ENCODE measurements around the gene SALL4.
A peak's percentile ranks its signal among the peaks of the same experiment; 100 is the strongest.

Gene SALL4

DNA sequence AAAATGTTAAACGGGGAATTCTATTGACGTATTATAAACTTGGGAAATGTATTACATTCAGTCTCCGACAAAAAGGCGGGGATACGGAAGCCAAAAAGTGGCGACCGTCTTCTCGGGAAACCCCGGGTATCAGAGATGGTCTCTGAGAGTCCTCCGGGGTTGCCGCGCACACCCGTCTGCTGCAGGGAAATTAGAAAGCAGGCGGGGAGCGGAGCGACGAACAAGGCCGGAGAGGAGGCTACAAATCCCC is 1.5 kb downstream of the SALL4 start:
- Histone ChIP-seq H3K9me3 (ENCODE audit: low read length) (no peaks in the 10 kb centered on the region), H3K27ac (ENCODE audit: low read depth, low read length) (no peak overlapping the region), H3K4me1 (ENCODE audit: insufficient read depth, low read length) (peaks cover 24% of the 10 kb centered on the region), H3K4me3 (ENCODE audit: low read depth in 1 of 2, low read length in 2 of 2) (peak overlapping the region in 1 of 2 donors; percentile 50), H3K27me3 (ENCODE audit: control insufficient read depth in 1 of 2, insufficient read depth in 2 of 2, low read length in 2 of 2) (peaks cover 32 to 42% of the 10 kb centered on the region in 2 donors), H3K9ac (ENCODE audit: low read length) (no peak overlapping the region), H3K36me3 (ENCODE audit: insufficient read depth, low read length) (no peaks in the 10 kb centered on the region)

- Histone ChIP-seq H3K9ac (ENCODE audit: low read length) (no peak overlapping the region), H3K4me3 (ENCODE audit: low read depth in 1 of 2, low read length in 2 of 2) (peak overlapping the region in 1 of 2 donors; percentile 17), H3K4me1 (ENCODE audit: insufficient read depth, low read length) (peaks cover 24% of the 10 kb centered on the region), H3K27ac (ENCODE audit: low read depth, low read length) (no peak overlapping the region), H3K9me3 (ENCODE audit: low read length) (no peaks in the 10 kb centered on the region), H3K36me3 (ENCODE audit: insufficient read depth, low read length) (no peaks in the 10 kb centered on the region), H3K27me3 (ENCODE audit: control insufficient read depth in 1 of 2, insufficient read depth in 2 of 2, low read length in 2 of 2) (peaks cover 32 to 42% of the 10 kb centered on the region in 2 donors)
Observed at GRCh38 chr20:51800060-51800871, 2.1 kb downstream of the SALL4 start.

- no peaks in the 10 kb centered on the region for H3K9me3 ChIP-seq (ENCODE audit: low read length)
- no peak overlapping the region for H3K27ac ChIP-seq (ENCODE audit: low read depth, low read length)
- H3K4me3 ChIP-seq (ENCODE audit: low read depth in 1 of 2, low read length in 2 of 2), result no peak overlapping the region
- no peaks in the 10 kb centered on the region for H3K36me3 ChIP-seq (ENCODE audit: insufficient read depth, low read length)
- H3K27me3 ChIP-seq (ENCODE audit: control insufficient read depth in 1 of 2, insufficient read depth in 2 of 2, low read length in 2 of 2), result peaks cover 32 to 42% of the 10 kb centered on the region in 2 donors
- H3K4me1 ChIP-seq (ENCODE audit: insufficient read depth, low read length), result peaks cover 24% of the 10 kb centered on the region
- H3K9ac ChIP-seq (ENCODE audit: low read length), result no peak overlapping the region
Observed at GRCh38 chr20:51799401-51799860, 2.9 kb downstream of the SALL4 start.

DNA sequence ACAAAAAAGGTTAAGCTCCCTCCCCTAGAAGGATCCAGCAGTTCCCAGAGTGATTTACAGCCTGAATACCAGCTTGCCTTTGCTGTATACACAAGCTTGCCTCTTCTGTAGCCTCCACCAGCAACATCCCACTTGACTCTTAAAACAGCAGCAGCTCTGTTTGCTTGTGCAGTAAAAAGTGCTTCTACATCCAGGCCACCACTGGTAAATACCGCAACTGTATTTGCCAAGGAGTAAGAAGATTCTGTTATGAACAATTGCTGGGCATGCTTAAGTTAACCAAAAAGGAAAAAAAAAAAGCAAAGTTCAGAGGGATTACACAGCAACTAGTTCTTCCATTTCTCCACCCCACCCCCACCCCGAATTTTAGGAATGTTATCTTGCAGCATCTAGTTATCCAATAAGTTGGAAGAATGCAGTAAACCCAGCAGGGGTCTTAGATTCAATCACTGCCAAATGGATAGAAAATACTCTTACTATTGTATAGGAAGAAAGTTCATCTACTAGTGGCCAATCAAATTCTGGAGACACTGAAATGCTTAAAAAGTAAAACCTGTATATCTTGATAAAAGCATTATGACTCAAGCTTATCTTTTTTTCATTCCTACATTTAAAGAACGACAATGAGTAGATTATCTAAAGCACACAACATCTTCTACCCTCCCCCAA is 4.8 kb downstream of the SALL4 start:
- peaks cover 31 to 39% of the 10 kb centered on the region in 2 donors for H3K27me3 ChIP-seq (ENCODE audit: control insufficient read depth in 1 of 2, insufficient read depth in 2 of 2, low read length in 2 of 2)
- peaks cover 24% of the 10 kb centered on the region for H3K4me1 ChIP-seq (ENCODE audit: insufficient read depth, low read length)

DNA sequence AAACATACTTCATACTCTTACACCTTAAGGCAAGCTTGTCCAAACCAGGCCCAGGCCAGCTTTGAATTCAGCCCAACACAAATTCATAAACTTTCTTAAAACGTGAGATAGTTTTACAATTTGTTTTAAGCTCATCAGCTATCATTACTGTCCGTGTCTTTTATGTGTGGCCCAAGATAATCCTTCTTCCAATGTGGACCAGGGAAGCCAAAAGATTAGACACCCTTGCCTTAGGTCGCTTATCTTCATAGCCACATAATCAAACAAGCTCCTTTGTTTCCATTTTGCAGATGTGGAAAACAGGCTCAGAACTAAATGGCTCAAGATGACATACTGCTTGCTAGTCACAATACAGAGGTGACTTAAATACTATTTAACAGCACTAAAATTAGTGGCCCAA is 6.0 kb downstream of the SALL4 start:
- no peaks in the 10 kb centered on the region for H3K9me3 ChIP-seq (ENCODE audit: low read length)
- H3K4me3 ChIP-seq (ENCODE audit: low read depth in 1 of 2, low read length in 2 of 2), result no peak overlapping the region
- H3K27ac ChIP-seq (ENCODE audit: low read depth, low read length), result no peak overlapping the region
- peaks cover 21 to 28% of the 10 kb centered on the region in 2 donors for H3K27me3 ChIP-seq (ENCODE audit: control insufficient read depth in 1 of 2, insufficient read depth in 2 of 2, low read length in 2 of 2)
- H3K4me1 ChIP-seq (ENCODE audit: insufficient read depth, low read length), result peaks cover 24% of the 10 kb centered on the region
- H3K9ac ChIP-seq (ENCODE audit: low read length), result no peak overlapping the region
- no peaks in the 10 kb centered on the region for H3K36me3 ChIP-seq (ENCODE audit: insufficient read depth, low read length)

More for the DNA sequence above, 4.8 kb downstream of the SALL4 start:
- Histone ChIP-seq H3K9me3 (ENCODE audit: low read length) (no peaks in the 10 kb centered on the region), H3K36me3 (ENCODE audit: insufficient read depth, low read length) (no peaks in the 10 kb centered on the region), H3K9ac (ENCODE audit: low read length) (no peak overlapping the region), H3K27ac (ENCODE audit: low read depth, low read length) (no peak overlapping the region), H3K4me3 (ENCODE audit: low read depth in 1 of 2, low read length in 2 of 2) (no peak overlapping the region)

DNA sequence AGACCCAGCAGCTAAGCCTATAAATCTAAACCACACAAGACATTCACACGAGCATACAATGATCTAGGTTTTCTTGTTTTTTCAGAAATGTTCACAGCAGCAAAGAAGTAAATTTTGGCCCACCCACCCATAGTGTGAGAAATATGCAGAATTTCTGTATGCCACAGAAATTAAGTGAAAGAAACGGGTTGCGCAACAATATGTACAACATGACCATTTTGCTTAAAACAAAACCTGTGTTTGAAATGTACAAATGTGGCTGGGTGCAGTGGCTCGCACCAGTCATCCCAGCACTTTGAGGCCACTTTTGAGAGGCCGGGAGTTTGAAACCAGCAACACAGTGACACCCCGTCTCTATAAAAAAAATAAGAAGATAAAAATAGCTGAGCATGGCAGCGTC is 9.4 kb downstream of the SALL4 start:
- Histone ChIP-seq H3K27me3 (ENCODE audit: control insufficient read depth in 1 of 2, insufficient read depth in 2 of 2, low read length in 2 of 2) (no peaks in the 10 kb centered on the region), H3K36me3 (ENCODE audit: insufficient read depth, low read length) (no peaks in the 10 kb centered on the region), H3K4me1 (ENCODE audit: insufficient read depth, low read length) (peaks cover 5% of the 10 kb centered on the region), H3K9ac (ENCODE audit: low read length) (no peak overlapping the region), H3K9me3 (ENCODE audit: low read length) (no peaks in the 10 kb centered on the region), H3K27ac (ENCODE audit: low read depth, low read length) (no peak overlapping the region), H3K4me3 (ENCODE audit: low read depth in 1 of 2, low read length in 2 of 2) (no peak overlapping the region)

GRCh38 chr20:51791626-51792025 is 10.7 kb downstream of the SALL4 start:
- Histone ChIP-seq H3K36me3 (ENCODE audit: insufficient read depth, low read length) (no peaks in the 10 kb centered on the region), H3K9me3 (ENCODE audit: low read length) (no peaks in the 10 kb centered on the region), H3K4me3 (ENCODE audit: low read depth in 1 of 2, low read length in 2 of 2) (no peak overlapping the region), H3K27ac (ENCODE audit: low read depth, low read length) (no peak overlapping the region), H3K4me1 (ENCODE audit: insufficient read depth, low read length) (no peaks in the 10 kb centered on the region), H3K27me3 (ENCODE audit: control insufficient read depth in 1 of 2, insufficient read depth in 2 of 2, low read length in 2 of 2) (no peaks in the 10 kb centered on the region), H3K9ac (ENCODE audit: low read length) (no peak overlapping the region)

DNA sequence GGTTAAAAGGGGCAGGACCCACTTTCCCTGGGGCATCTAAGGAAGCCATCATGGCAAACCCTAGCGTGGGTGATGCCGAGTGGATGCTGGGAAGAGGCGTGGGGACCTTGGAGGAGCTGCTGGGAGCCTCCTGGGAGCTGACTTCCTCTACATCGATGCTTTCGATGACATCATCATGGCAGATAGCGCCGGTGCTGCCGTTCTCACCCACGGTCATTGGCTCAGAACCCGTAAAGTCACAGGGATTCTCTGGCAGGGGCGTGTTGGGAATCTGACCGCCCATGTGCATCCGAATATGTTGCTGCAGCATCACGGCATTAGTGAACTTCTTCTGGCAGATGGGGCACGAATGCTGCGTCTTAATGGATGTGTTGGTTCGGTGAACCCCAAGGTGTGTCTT is 12.1 kb downstream of the SALL4 start:
- Histone ChIP-seq H3K9me3 (ENCODE audit: low read length) (no peaks in the 10 kb centered on the region), H3K27ac (ENCODE audit: low read depth, low read length) (no peak overlapping the region), H3K4me1 (ENCODE audit: insufficient read depth, low read length) (no peaks in the 10 kb centered on the region), H3K27me3 (ENCODE audit: control insufficient read depth in 1 of 2, insufficient read depth in 2 of 2, low read length in 2 of 2) (no peaks in the 10 kb centered on the region), H3K36me3 (ENCODE audit: insufficient read depth, low read length) (no peaks in the 10 kb centered on the region), H3K9ac (ENCODE audit: low read length) (no peak overlapping the region), H3K4me3 (ENCODE audit: low read depth in 1 of 2, low read length in 2 of 2) (no peak overlapping the region)

DNA sequence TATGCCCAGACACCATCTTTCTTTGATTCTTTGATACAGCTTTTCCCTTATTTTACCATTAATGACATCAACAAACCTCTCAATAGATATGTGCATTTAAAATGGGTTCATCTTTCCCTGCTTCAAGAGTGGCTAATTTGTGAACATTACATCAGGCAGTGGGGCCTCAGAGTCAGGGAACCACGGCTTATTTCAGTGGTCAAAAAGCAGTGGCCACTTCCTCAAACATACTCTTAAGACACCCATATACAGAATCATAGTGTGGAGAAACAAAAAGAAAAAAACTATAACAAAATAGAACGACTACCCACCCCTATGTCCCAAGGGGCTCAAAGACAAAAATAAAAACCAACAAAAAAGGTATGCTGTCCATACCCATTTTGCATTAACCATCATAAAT is 12.9 kb downstream of the SALL4 start:
- H3K36me3 ChIP-seq (ENCODE audit: insufficient read depth, low read length), result no peaks in the 10 kb centered on the region
- H3K9ac ChIP-seq (ENCODE audit: low read length), result no peak overlapping the region
- H3K9me3 ChIP-seq (ENCODE audit: low read length), result no peaks in the 10 kb centered on the region
- H3K4me1 ChIP-seq (ENCODE audit: insufficient read depth, low read length), result no peaks in the 10 kb centered on the region
- no peak overlapping the region for H3K27ac ChIP-seq (ENCODE audit: low read depth, low read length)
- H3K4me3 ChIP-seq (ENCODE audit: low read depth in 1 of 2, low read length in 2 of 2), result no peak overlapping the region
- H3K27me3 ChIP-seq (ENCODE audit: control insufficient read depth in 1 of 2, insufficient read depth in 2 of 2, low read length in 2 of 2), result no peaks in the 10 kb centered on the region

DNA sequence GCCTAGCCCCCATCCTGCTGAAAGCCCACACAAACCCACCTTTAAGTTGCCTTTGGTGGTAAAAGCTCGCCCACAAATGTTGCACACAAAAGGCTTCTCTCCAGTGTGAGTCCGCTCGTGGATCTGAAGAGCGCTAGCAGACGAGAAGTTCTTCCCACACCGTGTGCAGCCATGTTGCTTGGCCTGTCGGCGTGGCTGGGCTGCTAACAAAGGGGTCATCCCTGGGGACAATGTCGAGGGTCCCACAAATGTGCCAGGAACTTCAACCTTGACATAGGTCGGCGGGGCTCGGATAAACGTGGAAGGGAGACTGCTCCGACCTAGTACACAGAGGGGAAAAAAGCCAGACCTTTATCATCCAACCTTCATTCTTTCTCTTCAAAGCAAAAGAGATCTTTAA is 13.5 kb downstream of the SALL4 start:
- Histone ChIP-seq H3K4me3 (ENCODE audit: low read depth in 1 of 2, low read length in 2 of 2) (no peak overlapping the region), H3K9ac (ENCODE audit: low read length) (no peak overlapping the region), H3K4me1 (ENCODE audit: insufficient read depth, low read length) (no peaks in the 10 kb centered on the region), H3K27me3 (ENCODE audit: control insufficient read depth in 1 of 2, insufficient read depth in 2 of 2, low read length in 2 of 2) (no peaks in the 10 kb centered on the region), H3K9me3 (ENCODE audit: low read length) (no peaks in the 10 kb centered on the region), H3K27ac (ENCODE audit: low read depth, low read length) (no peak overlapping the region), H3K36me3 (ENCODE audit: insufficient read depth, low read length) (no peaks in the 10 kb centered on the region)

- Histone ChIP-seq H3K4me1 (ENCODE audit: insufficient read depth, low read length) (no peaks in the 10 kb centered on the region), H3K27ac (ENCODE audit: low read depth, low read length) (no peak overlapping the region), H3K27me3 (ENCODE audit: control insufficient read depth in 1 of 2, insufficient read depth in 2 of 2, low read length in 2 of 2) (no peaks in the 10 kb centered on the region), H3K36me3 (ENCODE audit: insufficient read depth, low read length) (no peaks in the 10 kb centered on the region), H3K9ac (ENCODE audit: low read length) (no peak overlapping the region), H3K9me3 (ENCODE audit: low read length) (no peaks in the 10 kb centered on the region), H3K4me3 (ENCODE audit: low read depth in 1 of 2, low read length in 2 of 2) (no peak overlapping the region)
Observed at GRCh38 chr20:51784299-51784698, 18.0 kb downstream of the SALL4 start.

Data from muscle layer of colon (tissue), 2 donors.